Kidney epithelial cell (primary cell): ENCODE data around the gene POU5F1. TPM values are rescaled to one million over a fixed set of nuclear protein-coding genes. Genes with fewer than 3 reads are reported as not detected.
A peak's percentile ranks its signal among the peaks of the same experiment; 100 is the strongest.
"Not testable (repeated sequence)": the region's sequence is repeated elsewhere in the genome, so short reads cannot be mapped to it uniquely, and the experiment has no call there.

Experiments used
- DNase-seq: peaks from one replicate; pipeline ENCODE4 v3.0.0-alpha.2; 2010; ENCODE audit warnings: low read depth
- H3K27me3 ChIP-seq: 2 replicates; pipeline ENCODE4 v1.6.0; 2011; ENCODE audit warnings: low read length; ENCODE audit not compliant: control insufficient read depth, insufficient read depth
- H3K36me3 ChIP-seq: 2 replicates; pipeline ENCODE4 v1.5.1; 2011; ENCODE audit warnings: low read length; ENCODE audit not compliant: control insufficient read depth, insufficient read depth
- H3K4me3 ChIP-seq: 2 replicates; pipeline ENCODE4 v1.5.1; 2011; ENCODE audit warnings: low read depth, mild to moderate bottlenecking, control low read depth, low read length
- CTCF ChIP-seq: IDR thresholded peaks from 2 replicates; pipeline ENCODE4 v1.5.1; 2011; ENCODE audit warnings: mild to moderate bottlenecking, moderate library complexity, low read length, control low read depth, inconsistent platforms; ENCODE audit not compliant: insufficient read depth, poor library complexity, severe bottlenecking
- total RNA-seq: library from RNA; depleted of rRNA; stranded (reverse); fragments of >200 nt; gene quantifications from 2 replicates; pipeline ENCODE4 v1.2.3, GENCODE V29; 2015

The POU5F1 gene
- total RNA-seq, 1 donor from 2014 or later, result 0.21 TPM

GRCh38 chr6:31202259-31203166 lies 32.0 kb upstream of the POU5F1 start:
- Histone ChIP-seq H3K27me3 (no peaks in the 10 kb centered on the region), H3K4me3 (no peak overlapping the region), H3K36me3 (no peaks in the 10 kb centered on the region)
- no peak for TF ChIP-seq CTCF
- DNase-seq, result no peak

GRCh38 chr6:31199105-31199452 lies 28.6 kb upstream of the POU5F1 start:
- H3K4me3 ChIP-seq, DNase-seq, H3K27me3 ChIP-seq, H3K36me3 ChIP-seq: not testable (repeated sequence)

- Histone ChIP-seq H3K36me3 (no peaks in the 10 kb centered on the region), H3K4me3 (peak overlapping the region; percentile 76), H3K27me3 (no peaks in the 10 kb centered on the region)
- DNase-seq, result no peak
- no peak for TF ChIP-seq CTCF
These were observed 27.2 kb upstream of the POU5F1 start for GRCh38 chr6:31197559-31198305.

DNA sequence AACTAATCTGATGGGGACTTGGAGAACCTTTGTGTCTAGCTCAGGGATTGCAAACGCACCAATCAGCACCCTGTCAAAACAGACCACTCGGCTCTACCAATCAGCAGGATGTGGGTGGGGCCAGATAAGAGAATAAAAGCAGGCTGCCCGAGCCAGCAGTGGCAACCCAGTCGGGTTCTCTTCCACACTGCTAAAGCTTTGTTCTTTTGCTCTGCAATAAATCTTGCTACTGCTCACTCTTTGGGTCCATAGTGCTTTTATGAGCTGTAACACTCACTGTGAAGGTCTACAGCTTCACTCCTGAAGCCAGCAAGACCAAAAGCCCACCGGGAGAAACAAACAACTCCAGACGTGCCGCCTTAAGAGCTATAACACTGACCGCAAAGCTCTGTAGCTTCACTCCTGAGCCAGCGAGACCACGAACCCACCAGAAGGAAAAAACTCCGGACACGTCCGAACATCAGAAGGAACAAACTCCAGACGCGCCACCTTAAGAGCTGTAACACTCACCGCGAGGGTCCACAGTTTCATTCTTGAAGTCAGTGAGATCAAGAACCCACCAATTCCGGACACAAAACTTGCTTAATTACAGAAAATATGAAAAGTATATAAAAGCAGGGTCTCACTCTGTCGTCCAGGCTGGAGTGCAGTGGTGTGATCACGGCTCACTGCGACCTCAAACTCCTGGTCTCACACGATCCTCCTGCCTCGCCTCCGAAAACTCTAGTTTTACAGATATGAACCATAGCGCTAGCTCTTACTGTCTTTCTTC lies 26.0 kb upstream of the POU5F1 start:
- not testable (repeated sequence) for DNase-seq, H3K4me3 ChIP-seq, H3K27me3 ChIP-seq, H3K36me3 ChIP-seq

GRCh38 chr6:31195308-31195979 lies 25.0 kb upstream of the POU5F1 start:
- not testable (repeated sequence) for H3K4me3 ChIP-seq, DNase-seq, H3K27me3 ChIP-seq, H3K36me3 ChIP-seq

- no peak for TF ChIP-seq CTCF
- Histone ChIP-seq H3K27me3 (no peaks in the 10 kb centered on the region), H3K4me3 (no peak overlapping the region), H3K36me3 (no peaks in the 10 kb centered on the region)
- DNase-seq, result no peak
These were observed 23.8 kb upstream of the POU5F1 start for GRCh38 chr6:31194061-31194834.
